Caco-2 (cell line): ENCODE data around the gene FARP1. TPM values are rescaled to one million over a fixed set of nuclear protein-coding genes. Genes with fewer than 3 reads are reported as not detected.

Experiments
- BruUV-seq: library from RNA; stranded (reverse); fragments of 400-500 nt; replicated peaks from 2 replicates; lab custom pipeline; 2021; lab: Mats Ljungman, UMichigan
- CTCF ChIA-PET: fragments of 300-600 bp; sonication (Branson Sonifier 250); formaldehyde crosslinking; loops from one replicate; lab custom pipeline; 2022; ENCODE audit warnings: antibody characterized with exemption; lab: Charles Lee
- POLR2A ChIA-PET: fragments of 300-600 bp; sonication (Branson Sonifier 250); formaldehyde crosslinking; loops from one replicate; lab custom pipeline; 2022; ENCODE audit warnings: antibody characterized with exemption; lab: Charles Lee
- DNase-seq, 2 experiments: peaks; one replicate each; pipeline versions ENCODE4 v3.0.0 to v3.0.0-alpha.2; 2020 to 2022
- H3K27me3 ChIP-seq: replicated peaks from 2 replicates; pipeline ENCODE4 v1.6.0; 2011; ENCODE audit warnings: low read length; ENCODE audit not compliant: control insufficient read depth, insufficient read depth
- H3K36me3 ChIP-seq: 2 replicates; pipeline ENCODE4 v1.5.1; 2011; ENCODE audit warnings: low read length; ENCODE audit not compliant: control insufficient read depth, insufficient read depth
- H3K4me1 ChIP-seq: fragments of 250-450 bp; sonication (Bioruptor Pico); 2 replicates; pipeline ENCODE4 v1.5.1; 2020; ENCODE audit warnings: mild to moderate bottlenecking
- H3K4me3 ChIP-seq: 2 replicates; pipeline ENCODE4 v1.5.1; 2011; ENCODE audit warnings: low read depth, mild to moderate bottlenecking, control low read depth, low read length
- H3K9me3 ChIP-seq: fragments of 250-450 bp; sonication (Bioruptor Pico); 2 replicates; pipeline ENCODE4 v1.5.1; 2020; ENCODE audit warnings: mild to moderate bottlenecking, moderate library complexity
- H3K27ac Mint-ChIP-seq: one replicate; pipeline ENCODE4 v1.8.0; 2022; ENCODE audit warnings: mixed read lengths; ENCODE audit not compliant: unreplicated experiment
- H3K27me3 Mint-ChIP-seq: one replicate; pipeline ENCODE4 v1.8.0; 2022; ENCODE audit warnings: mixed read lengths; ENCODE audit not compliant: insufficient read depth, unreplicated experiment
- H3K36me3 Mint-ChIP-seq: one replicate; pipeline ENCODE4 v1.8.0; 2022; ENCODE audit warnings: mild to moderate bottlenecking, mixed read lengths; ENCODE audit not compliant: insufficient read depth, unreplicated experiment
- H3K4me1 Mint-ChIP-seq: one replicate; pipeline ENCODE4 v1.8.0; 2022; ENCODE audit warnings: low read depth, mixed read lengths; ENCODE audit not compliant: unreplicated experiment
- H3K4me3 Mint-ChIP-seq: one replicate; pipeline ENCODE4 v1.8.0; 2022; ENCODE audit warnings: mild to moderate bottlenecking, moderate library complexity, mixed read lengths; ENCODE audit not compliant: unreplicated experiment
- H3K9me3 Mint-ChIP-seq: one replicate; pipeline ENCODE4 v1.8.0; 2022; ENCODE audit warnings: mixed read lengths; ENCODE audit not compliant: unreplicated experiment
- intact Hi-C: fragments of 100-400 bp; cut with micrococcal nuclease; formaldehyde crosslinking; loops from one replicate; pipeline ENCODE4 v1.10.0; 2022; ENCODE audit not compliant: unreplicated experiment
- total RNA-seq: library from RNA; stranded (reverse); gene quantifications from 2 replicates; pipeline ENCODE4 v1.2.3, GENCODE V29; 2022
- TF ChIP-seq, protein P1 (sequence below), 2 experiments: fragments of 200-600 bp in 1 of 2; IDR thresholded peaks; 1 replicate in 1 of 2; 2 replicates in 1 of 2; pipeline versions ENCODE4 v1.5.1 to v1.8.0; 2011 to 2022; ENCODE audit warnings: antibody characterized with exemption in 1 of 2, control low read depth in 1 of 2, inconsistent platforms in 1 of 2, low read depth in 1 of 2, low read length in 1 of 2, mild to moderate bottlenecking in 1 of 2, moderate library complexity in 1 of 2; ENCODE audit not compliant: insufficient read depth in 1 of 2, severe bottlenecking in 1 of 2, unreplicated experiment in 1 of 2

FARP1 gene
- total RNA-seq, 1 experiment from 2014 or later = 189 TPM

DNA sequence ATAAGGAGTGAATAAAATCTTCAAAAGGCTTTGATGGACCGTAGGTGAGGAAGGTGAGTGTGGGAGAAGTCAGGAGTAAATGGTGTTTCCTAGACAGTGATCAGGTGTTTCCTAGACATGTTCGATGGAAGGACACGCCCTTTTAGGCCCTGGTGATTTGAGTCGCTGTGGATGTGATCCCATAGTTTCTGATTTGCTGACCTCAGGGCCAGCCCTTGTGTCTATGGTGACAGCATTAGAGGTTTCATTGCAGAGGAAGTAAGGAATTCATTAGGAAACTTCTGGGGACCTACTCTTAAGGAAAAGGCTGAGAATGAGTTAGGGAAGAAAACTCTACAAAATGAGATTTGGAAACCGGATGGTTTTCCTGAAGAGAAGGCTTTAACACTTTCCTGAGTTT lies 65.7 kb downstream of the FARP1 start:
- ChIA-PET CTCF (no interaction called here), POLR2A (no interaction called here)
- intact Hi-C loops = no loop called here
- no TSS peak for BruUV-seq
- peaks cover 46% of the 10 kb centered on the region for H3K36me3 Mint-ChIP-seq
- H3K27ac Mint-ChIP-seq = no peak overlapping the region
- TF ChIP-seq, protein P1, sequence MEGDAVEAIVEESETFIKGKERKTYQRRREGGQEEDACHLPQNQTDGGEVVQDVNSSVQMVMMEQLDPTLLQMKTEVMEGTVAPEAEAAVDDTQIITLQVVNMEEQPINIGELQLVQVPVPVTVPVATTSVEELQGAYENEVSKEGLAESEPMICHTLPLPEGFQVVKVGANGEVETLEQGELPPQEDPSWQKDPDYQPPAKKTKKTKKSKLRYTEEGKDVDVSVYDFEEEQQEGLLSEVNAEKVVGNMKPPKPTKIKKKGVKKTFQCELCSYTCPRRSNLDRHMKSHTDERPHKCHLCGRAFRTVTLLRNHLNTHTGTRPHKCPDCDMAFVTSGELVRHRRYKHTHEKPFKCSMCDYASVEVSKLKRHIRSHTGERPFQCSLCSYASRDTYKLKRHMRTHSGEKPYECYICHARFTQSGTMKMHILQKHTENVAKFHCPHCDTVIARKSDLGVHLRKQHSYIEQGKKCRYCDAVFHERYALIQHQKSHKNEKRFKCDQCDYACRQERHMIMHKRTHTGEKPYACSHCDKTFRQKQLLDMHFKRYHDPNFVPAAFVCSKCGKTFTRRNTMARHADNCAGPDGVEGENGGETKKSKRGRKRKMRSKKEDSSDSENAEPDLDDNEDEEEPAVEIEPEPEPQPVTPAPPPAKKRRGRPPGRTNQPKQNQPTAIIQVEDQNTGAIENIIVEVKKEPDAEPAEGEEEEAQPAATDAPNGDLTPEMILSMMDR (IDR thresholded peaks at IDR 0.05; ENCODE audit: insufficient read depth in 1 of 2, low read depth in 1 of 2, low read length in 1 of 2, severe bottlenecking in 1 of 2, unreplicated experiment in 1 of 2) = no peak
- peaks cover 43% of the 10 kb centered on the region for H3K9me3 Mint-ChIP-seq
- Histone ChIP-seq H3K4me1 (no peaks in the 10 kb centered on the region; the same call in 1 of the 2 replicates), H3K27me3 (no peaks in the 10 kb centered on the region), H3K9me3 (peaks cover 14% of the 10 kb centered on the region; the same call in 1 of the 2 replicates), H3K4me3 (no peak overlapping the region), H3K36me3 (no peaks in the 10 kb centered on the region; the same call in 1 of the 2 replicates)
- no peak overlapping the region for H3K4me3 Mint-ChIP-seq
- no peak for DNase-seq
- H3K4me1 Mint-ChIP-seq = peaks cover 18% of the 10 kb centered on the region
- H3K27me3 Mint-ChIP-seq = no peaks in the 10 kb centered on the region

DNA sequence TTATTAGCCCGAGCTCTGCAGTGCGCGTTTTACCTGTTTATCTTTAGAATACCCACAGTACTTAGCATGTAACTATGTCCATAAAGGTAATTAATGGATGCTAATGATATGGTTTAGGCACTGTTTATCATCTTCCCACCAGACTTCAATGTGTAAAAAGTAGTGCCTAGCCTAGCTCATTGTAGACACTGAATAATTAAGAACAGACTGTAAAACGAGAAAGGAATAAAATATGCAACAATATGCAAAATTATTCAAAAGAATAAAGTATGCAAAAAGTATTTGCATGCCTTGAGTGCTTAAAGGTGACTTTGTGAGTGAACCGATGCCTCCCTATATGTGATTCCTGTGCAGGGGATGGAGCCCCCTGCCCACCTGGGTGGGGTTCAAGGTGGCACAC lies 69.9 kb downstream of the FARP1 start:
- ChIA-PET POLR2A (no interaction called here), CTCF (no interaction called here)

DNA sequence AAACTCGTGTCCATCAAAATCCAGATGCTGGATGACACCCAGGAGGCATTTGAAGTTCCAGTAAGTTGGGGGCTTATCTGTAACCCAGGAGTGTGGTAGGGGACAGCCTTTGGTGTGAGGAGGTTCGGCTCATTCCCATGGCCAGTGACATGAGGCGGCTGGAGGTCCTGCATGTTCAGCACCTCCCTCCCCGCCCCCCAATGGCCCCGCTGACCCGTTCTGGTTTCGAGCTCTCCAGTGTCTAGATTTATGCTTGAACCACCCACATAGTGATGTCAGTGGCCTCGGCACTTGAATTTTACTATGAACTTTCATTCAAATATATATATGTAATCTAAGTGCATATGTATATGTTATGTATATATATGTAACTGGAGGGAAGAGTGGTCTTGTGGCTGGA lies 70.5 kb downstream of the FARP1 start:
- H3K4me3 ChIP-seq = no peak overlapping the region
- ChIA-PET POLR2A (no interaction called here), CTCF (no interaction called here)
- intact Hi-C loops = no loop called here
- H3K27ac Mint-ChIP-seq = no peak overlapping the region
- H3K36me3 Mint-ChIP-seq = peaks cover 68% of the 10 kb centered on the region
- no peaks in the 10 kb centered on the region for H3K4me1 Mint-ChIP-seq
- 0 out of 2 replicates have a peak, but pooled peaks cover 2% of the 10 kb centered on the region for H3K9me3 ChIP-seq
- no peaks in the 10 kb centered on the region for H3K27me3 Mint-ChIP-seq
- TF ChIP-seq, protein P1 (IDR thresholded peaks at IDR 0.05; ENCODE audit: insufficient read depth in 1 of 2, low read depth in 1 of 2, low read length in 1 of 2, severe bottlenecking in 1 of 2, unreplicated experiment in 1 of 2) = no peak
- BruUV-seq = no TSS peak
- H3K9me3 Mint-ChIP-seq = peaks cover 18% of the 10 kb centered on the region
- H3K4me3 Mint-ChIP-seq = no peak overlapping the region
- no peaks in the 10 kb centered on the region for H3K27me3 ChIP-seq
- no peak for DNase-seq
- no peaks in the 10 kb centered on the region; the same call in 1 of the 2 replicates for H3K36me3 ChIP-seq
- no peaks in the 10 kb centered on the region for H3K4me1 ChIP-seq

More for the DNA sequence above, 69.9 kb downstream of the FARP1 start:
- Histone ChIP-seq H3K4me3 (no peak overlapping the region), H3K9me3 (0 out of 2 replicates have a peak, but pooled peaks cover 2% of the 10 kb centered on the region), H3K36me3 (no peaks in the 10 kb centered on the region; the same call in 1 of the 2 replicates), H3K4me1 (no peaks in the 10 kb centered on the region), H3K27me3 (no peaks in the 10 kb centered on the region)
- Mint-ChIP-seq H3K4me1 (peaks cover 4% of the 10 kb centered on the region), H3K36me3 (peaks cover 63% of the 10 kb centered on the region), H3K27me3 (no peaks in the 10 kb centered on the region), H3K9me3 (peaks cover 18% of the 10 kb centered on the region), H3K4me3 (no peak overlapping the region), H3K27ac (no peak overlapping the region)
- DNase-seq = no peak
- TF ChIP-seq, protein P1 (IDR thresholded peaks at IDR 0.05; ENCODE audit: insufficient read depth in 1 of 2, low read depth in 1 of 2, low read length in 1 of 2, severe bottlenecking in 1 of 2, unreplicated experiment in 1 of 2) = no peak
- BruUV-seq = no TSS peak
- intact Hi-C loops = no loop called here
